HG03064 (cell line): Measurements from ENCODE around the gene FILIP1L.
A peak's percentile ranks its signal among the peaks of the same experiment; 100 is the strongest.

Experiments used
- ATAC-seq: cut with Tn5 transposase; IDR thresholded peaks from one replicate; pipeline ENCODE4 v1.9.1; 2021; ENCODE audit warnings: low read depth; ENCODE audit not compliant: unreplicated experiment

FILIP1L gene

DNA sequence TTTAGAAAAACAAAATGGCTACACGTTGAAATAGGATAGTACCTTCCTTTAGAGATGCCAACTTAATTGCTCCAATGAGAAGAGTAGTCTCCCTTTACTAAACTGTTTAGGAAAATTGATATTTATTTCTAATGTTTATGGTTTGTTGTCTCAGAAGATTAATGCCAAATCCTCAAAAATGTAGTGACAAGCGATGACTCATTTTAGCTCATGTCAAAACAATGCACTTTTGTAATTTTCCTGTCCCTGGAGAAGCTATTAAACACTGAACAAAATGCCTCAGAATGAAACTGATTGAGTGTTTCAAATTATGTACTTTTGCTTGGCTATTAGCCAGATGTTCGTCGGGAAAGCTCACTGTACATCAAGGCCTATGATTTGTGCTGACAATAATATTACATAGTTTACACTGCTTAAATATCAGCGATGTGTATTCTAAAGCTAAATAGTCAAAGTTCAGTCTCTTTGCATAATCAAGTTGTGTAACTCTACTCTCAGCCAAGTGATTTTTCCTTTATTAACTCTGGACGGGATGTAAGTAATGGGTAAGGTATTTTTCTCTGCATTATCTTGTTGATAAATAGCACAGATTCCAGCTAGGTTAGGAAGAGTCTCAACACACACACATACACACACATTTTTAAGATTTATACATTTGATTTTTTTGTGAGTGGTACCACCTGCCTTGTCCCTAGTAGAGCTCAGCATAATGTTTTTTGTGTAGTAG lies 212.9 kb downstream of the FILIP1L start:
- no peak for ATAC-seq

DNA sequence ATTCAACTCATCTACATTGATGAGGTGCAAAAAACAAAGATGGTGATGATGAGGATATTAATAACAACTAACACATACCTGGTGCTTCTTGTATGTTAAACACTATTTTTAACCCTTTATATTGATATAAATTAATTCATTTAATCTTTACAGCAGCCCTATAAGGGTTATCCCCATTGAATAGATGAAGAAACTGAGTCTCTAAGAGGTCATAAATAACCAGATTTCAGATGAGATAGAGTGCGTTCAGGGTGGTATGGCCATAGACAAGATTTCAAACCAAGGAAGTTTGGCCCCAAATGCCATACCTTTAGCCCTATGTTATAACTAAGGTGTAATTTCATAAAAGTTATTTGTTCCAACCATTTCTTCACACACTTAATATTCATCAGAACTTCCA lies 214.1 kb downstream of the FILIP1L start:
- no peak for ATAC-seq

- no peak for ATAC-seq
These were observed 214.7 kb downstream of the FILIP1L start for GRCh38 chr3:99899603-99900002.

DNA sequence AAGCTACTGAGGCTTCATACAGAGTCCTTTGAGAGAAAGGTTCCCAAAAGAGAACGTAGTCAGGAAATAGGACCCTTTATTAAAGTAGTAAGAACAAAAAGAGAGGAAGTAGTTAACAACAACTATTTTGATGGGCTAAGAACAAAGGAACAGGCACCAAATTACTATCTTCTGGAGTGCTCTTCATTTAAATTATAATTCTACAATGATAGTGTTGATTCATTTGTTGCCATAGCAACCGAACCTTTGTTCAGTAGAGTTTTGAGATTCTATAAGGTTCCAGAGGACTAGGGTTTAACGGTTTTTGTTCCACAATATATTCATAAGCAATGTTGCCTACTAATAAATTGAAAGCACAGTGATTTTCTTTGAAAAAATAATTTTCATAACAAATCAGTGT lies 217.8 kb downstream of the FILIP1L start:
- ATAC-seq = no peak

- ATAC-seq = no peak
These were observed 218.4 kb downstream of the FILIP1L start for GRCh38 chr3:99895703-99896441.

GRCh38 chr3:99895131-99895696 lies 219.1 kb downstream of the FILIP1L start:
- no peak for ATAC-seq

DNA sequence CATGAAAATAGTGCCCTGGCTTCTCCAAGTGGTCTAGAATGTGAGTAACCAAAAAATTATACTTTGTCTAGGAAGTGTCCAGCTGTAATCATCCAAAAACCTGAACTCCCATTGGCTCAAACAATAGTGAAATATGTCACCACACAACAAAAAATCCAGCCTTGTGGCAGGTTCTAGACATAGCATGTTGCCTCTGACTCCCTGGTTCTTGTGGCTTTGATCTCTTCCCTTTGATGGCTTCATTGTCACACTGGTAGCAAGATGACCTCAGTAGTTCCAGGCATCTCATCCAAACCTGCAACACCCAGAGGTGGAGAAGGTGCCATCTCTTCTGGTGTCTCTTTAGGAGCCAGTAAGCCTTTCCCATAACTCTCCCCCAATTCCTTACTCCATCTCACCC lies 222.0 kb downstream of the FILIP1L start:
- ATAC-seq = no peak

DNA sequence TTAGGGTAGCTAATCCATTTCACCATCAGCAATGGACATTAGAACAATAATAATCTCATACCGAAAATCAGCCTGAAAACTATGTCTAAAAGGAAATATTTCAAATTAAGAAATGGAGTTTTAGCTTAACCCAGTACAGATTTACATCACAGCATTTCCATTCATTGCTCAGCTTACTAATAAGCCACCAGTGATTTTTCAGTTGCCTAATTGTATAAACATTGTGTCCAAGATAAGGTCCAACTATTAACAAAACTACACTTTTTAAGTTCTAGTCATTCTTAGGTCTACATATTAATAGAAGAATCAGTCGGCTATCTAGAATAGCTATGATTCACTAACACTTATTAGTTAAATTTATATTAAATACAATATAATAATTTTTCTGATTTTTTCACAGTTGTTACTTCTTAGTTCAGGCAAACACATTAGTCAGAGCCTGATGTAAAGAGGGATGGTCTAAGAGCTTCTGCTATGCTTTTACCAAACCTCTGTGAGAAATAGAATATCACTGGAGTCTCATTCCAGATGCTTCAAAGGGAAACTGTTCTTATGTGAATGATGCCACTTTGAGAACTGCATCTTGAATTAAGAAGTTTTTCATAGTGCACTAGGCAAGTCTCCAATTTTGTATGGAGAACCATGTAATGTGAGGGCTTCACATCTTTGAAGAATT lies 222.6 kb downstream of the FILIP1L start:
- ATAC-seq = no peak

GRCh38 chr3:99885851-99886250 lies 228.4 kb downstream of the FILIP1L start:
- ATAC-seq = no peak

DNA sequence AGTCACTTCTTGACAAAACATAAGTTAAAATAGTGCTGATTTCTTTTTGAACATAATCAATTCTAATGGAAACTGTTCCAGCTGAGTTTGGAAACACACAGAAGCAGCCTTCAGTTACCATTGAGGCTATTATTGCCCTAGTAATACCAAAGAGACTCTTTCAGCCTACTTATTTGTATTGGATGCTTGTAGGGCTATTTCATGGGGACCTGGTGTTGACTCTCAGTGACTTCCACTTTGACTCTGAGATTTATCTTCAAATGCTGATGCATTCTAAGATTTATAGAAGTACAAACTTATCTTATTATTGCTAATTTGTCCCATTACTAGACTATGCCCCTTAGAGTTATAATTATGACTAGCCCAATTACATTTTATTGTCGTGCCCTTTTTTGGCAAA lies 229.2 kb downstream of the FILIP1L start:
- no peak for ATAC-seq

DNA sequence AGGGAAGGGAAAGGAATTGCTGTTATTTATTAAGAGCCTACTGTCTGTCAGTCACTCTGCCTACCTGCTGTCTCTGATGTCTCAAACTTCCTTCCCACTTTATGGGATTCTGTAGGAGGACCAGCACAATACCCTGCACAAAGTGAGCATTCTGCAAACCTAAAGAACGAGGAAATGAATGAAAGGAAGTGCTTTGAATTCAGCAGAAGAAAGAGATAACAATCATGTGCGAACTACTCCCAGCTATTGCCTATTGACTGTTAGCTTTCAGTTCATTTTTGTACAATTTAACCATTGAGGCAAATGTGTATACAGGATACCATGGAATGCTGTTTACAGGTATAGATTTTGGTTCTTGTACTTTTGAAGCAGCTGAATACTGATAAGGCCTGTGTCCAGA lies 229.8 kb downstream of the FILIP1L start:
- ATAC-seq = no peak

- no peak for ATAC-seq
These were observed 230.6 kb downstream of the FILIP1L start for GRCh38 chr3:99883693-99884092.

DNA sequence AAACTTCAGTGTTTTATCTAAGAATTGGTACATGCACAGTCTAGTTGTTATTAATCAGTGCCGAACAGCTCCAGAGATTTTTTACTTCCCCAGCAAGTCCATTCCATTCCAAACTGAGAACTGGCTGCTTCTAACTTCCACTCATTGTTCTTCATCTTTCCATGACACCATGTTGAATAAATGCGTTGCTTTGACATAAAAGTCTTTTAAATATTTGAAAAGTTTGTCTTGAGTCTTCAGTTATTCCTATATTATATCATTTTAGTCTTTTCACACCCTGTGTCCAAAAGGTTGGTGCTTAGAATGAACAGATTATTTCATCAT lies 231.2 kb downstream of the FILIP1L start:
- ATAC-seq = no peak

GRCh38 chr3:99882436-99883137 lies 231.7 kb downstream of the FILIP1L start:
- ATAC-seq = no peak

DNA sequence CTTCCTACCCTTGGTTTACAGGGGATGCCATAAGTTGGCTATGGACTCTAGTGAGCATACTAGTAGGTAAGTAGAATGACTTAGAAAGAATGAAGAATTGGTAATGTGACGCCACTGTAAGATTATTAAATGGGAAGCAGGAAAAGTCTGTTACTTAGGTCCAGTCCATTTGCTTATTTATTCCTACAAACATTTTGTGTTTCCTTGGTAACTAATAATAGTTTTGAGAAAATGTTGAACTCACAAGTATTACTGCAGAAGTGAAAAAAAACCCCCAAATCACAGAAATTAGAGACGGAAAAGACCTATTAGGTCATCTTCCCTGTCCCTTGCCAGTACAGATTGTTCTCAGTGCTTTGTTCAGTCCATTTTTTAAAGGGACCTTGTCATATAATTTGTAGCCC lies 233.2 kb downstream of the FILIP1L start:
- no peak for ATAC-seq

DNA sequence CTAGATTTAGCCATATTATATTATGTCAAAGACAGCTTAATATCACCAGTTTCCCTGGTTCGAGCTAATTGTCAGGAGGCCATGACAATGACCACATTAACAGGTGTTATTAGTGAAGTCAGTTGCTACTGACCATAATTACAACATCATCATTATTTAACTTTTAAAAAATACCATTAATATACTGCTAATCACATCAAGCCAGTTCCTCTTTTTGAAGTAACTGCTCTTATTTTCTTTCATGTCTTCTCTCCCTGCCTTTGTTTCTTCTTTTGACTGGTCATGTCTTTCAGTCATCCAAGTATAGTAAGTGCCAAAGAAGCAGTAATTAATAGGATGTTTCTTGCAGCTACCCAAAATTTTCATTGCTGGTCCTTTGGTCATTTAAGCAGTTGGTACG lies 235.0 kb downstream of the FILIP1L start:
- no peak for ATAC-seq

DNA sequence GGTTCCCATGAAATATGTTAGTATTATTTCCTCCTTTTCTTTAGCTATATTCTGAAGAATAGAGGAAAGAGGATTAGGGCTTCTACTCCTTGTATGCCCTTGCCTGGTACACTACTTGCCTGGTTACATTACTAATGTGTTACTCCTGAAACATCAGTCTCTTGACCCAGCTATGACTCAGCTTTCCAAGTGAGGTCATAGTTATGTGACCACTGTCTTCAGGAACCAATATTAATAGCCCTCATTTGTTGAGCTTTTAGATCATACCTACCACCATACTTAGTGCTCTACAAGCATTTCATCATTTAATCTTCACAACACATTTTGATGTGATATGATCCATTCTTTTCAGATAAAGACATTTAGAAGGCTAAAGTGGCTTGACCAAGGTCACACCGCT lies 236.3 kb downstream of the FILIP1L start:
- ATAC-seq = no peak

DNA sequence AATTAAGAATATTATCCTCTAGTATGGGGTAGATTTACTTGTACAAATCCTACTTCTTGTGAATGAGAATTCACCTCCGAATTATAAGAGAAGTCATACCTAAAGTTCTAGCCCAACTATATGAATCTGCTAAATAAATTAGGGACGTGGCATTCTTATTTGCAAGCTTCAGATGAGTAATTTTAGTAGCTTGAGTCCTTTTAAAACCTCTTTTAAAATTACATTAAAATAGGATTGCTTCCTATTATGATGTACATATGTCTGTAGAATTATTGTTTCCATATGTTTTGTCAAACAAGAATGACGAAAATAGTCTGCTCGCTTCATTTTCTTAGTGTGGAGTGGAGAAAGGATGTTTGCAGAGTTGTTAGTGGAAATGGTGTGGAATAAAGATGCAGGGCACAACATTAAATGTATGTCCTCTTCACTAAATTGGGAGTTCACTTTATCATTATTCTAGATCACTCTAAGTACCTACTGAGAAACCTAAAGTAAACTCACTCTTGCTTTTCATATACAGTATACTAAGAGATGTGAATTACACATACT lies 237.2 kb downstream of the FILIP1L start:
- no peak for ATAC-seq

DNA sequence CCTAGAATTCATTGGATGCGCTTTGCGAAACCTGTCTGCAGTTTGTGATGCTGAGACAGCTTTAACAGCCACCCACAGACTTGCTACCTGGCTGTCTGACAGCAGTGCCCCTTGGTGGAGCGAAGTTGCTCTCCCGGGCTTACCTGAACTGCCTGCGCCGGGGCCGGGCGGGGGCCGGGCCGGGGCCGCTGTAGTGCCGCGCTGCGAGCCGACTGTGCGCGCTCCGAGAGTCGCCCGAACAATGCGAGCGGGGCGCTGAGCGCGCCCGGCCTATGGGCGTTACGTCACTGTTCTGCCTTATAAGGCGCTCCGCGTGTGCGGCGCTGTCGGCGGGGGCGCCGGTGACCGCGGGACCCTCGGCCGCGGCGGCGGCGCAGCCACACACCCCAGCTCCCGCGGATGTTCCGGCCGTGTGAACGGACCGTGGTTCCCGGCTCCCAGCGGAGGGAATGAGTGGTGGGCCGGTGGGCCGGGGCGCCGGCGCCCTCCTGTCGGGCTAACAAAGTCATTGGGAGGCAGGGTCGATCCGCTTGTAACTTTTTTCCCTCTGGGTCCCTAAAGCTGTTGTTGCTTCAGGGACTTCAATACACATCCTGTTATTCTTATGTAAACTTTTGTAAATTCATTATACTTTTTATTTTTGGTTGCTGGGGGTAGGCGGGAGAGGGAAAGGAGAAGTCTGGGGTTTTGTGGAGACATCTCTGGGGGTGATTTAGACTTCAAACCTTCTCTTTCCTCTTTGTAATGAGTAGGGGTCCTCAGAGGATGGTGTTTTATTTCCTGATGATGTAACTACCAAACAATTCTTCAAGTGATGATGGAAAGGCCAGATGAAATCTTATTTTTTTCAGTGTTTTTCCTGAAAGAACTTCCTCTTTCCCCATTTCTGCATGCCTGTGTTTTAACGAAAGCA lies 238.1 kb downstream of the FILIP1L start:
- peak; percentile 73 for ATAC-seq

DNA sequence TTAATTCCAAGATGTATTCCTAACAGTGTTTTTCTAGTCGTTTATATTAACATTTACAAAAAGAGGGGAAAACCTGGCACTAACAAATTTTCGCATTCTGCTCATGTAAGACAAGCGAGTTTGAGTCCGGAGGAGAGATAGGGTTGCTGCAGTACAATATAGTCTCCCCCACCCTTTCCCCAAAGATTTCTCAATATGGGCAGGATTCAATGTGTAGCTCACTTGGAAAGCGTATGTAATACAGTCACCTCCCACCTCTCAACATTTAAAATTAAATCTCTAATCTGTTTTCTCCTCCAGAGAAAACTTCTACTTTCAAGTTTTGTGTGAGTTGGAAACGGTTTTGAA lies 238.7 kb downstream of the FILIP1L start:
- ATAC-seq = no peak
